ENCODE results near the gene PANK2. TPM values are rescaled to one million over a fixed set of nuclear protein-coding genes. Genes with fewer than 3 reads are reported as not detected.

Gene PANK2
- total and polyA plus RNA-seq, 2 of the 8 experiments (the other 6 are each of a cell fraction or from before 2014, with no cell fraction given): 17.1 to 57.5 TPM

DNA sequence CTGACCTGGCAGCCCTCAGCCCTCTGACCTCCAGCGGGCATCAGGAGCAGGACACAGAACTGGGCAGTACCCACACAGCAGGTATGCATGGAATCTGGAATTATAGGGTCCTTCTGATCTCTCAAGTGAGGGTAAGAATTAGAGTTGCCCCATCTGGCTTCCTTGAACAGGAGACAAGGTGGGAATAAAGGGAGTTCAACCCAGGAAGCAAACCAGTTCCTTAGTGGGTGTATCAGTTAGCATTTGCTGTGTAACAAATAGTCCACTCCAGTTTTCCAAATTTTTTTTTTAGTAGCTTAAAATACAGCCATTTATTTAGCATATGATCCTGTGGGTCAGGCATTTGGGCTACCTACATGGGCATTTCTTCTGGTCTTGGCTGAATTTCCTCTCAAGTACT lies 26.9 kb upstream of the PANK2 start:
- H3K14ac ChIP-seq (ENCODE audit: insufficient read length): no peak overlapping the region
- H4K8ac ChIP-seq (ENCODE audit: extremely low read depth, insufficient read depth, low read length): no peak overlapping the region
- H3K56ac ChIP-seq (replicated peaks; ENCODE audit: insufficient read length, low read depth, low read length): no peak overlapping the region
- H2AFZ ChIP-seq (ENCODE audit: low read length): no peak overlapping the region
- no peak overlapping the region for H3K27ac ChIP-seq (ENCODE audit: low read depth, low read length)
- H4K5ac ChIP-seq (ENCODE audit: insufficient read length, low read depth, low read length): no peak overlapping the region
- no peak overlapping the region for H3K4me2 ChIP-seq (ENCODE audit: insufficient read depth in 1 of 2, low read depth in 2 of 2, low read length in 2 of 2)
- peaks cover 0 to 9% of the 10 kb centered on the region in 2 experiments for H4K20me1 ChIP-seq (replicated peaks in 1 of 2; ENCODE audit: control insufficient read depth in 1 of 2, insufficient read depth in 2 of 2, low read length in 2 of 2)
- no peak overlapping the region for H2BK120ac ChIP-seq (replicated peaks; ENCODE audit: low read depth, low read length)
- H3K23me2 ChIP-seq (ENCODE audit: low read depth, low read length): no peaks in the 10 kb centered on the region
- H3K18ac ChIP-seq (ENCODE audit: extremely low read depth, low read length): no peak overlapping the region
- no peaks in the 10 kb centered on the region for H3K27me3 ChIP-seq (replicated peaks in 1 of 4; ENCODE audit: control insufficient read depth in 3 of 4, extremely low read depth in 1 of 4, insufficient read depth in 3 of 4, low read length in 3 of 4)
- H4K91ac ChIP-seq (replicated peaks; ENCODE audit: insufficient read length, low read length): no peak overlapping the region
- peaks cover 11 to 46% (median 37%) of the 10 kb centered on the region in 4 experiments; a peak in 7 of 8 replicates for H3K36me3 ChIP-seq (ENCODE audit: control insufficient read depth in 2 of 4, insufficient read depth in 4 of 4, low read length in 3 of 4)
- no peak overlapping the region for H3K9ac ChIP-seq (replicated peaks in 1 of 4; ENCODE audit: extremely low read depth in 1 of 4, low read depth in 3 of 4, low read length in 3 of 4)
- H3K4me3 ChIP-seq (ENCODE audit: extremely low read depth in 1 of 4, insufficient read depth in 2 of 4, low read depth in 3 of 4, low read length in 4 of 4): no peak overlapping the region
- H3K79me1 ChIP-seq (ENCODE audit: low read depth, low read length): no peaks in the 10 kb centered on the region
- 95% methylated on average over 1 of the region's 1 CpG; no CpG with 5 or more reads in 1 of the 2 experiments for WGBS, 2 experiments (ENCODE audit: extremely low coverage in 1 of 2, insufficient coverage in 1 of 2, insufficient read length in 1 of 2, insufficient replicate concordance in 2 of 2, low coverage in 1 of 2, low lambda C conversion rate in 2 of 2, missing lambda C conversion rate in 1 of 2)
- DNase-seq (ENCODE audit: low read depth in 1 of 2, low spot score in 2 of 2): no peak
- H3K4ac ChIP-seq (replicated peaks; ENCODE audit: insufficient read length, low read depth, low read length): no peak overlapping the region
- no peaks in the 10 kb centered on the region; a peak in 1 of 4 replicates for H3K9me3 ChIP-seq (ENCODE audit: insufficient read depth in 2 of 2, low read depth in 1 of 2, low read length in 1 of 2)
- no peak overlapping the region for H2BK5ac ChIP-seq (ENCODE audit: low read depth, low read length)
- POLR2A ChIA-PET (ENCODE audit: partially characterized antibody): no interaction called here
- no peak overlapping the region for H3K23ac ChIP-seq (ENCODE audit: insufficient read length)
- no peak overlapping the region for H2BK20ac ChIP-seq (ENCODE audit: low read length)
- CTCF ChIA-PET (ENCODE audit: partially characterized antibody): interaction anchor here (1.2 kb wide), 1 partner anchor 9 kb away, joined by 3 read pairs; no protein-coding TSS in a partner anchor
- no peaks in the 10 kb centered on the region for H3K4me1 ChIP-seq (replicated peaks in 1 of 4; ENCODE audit: control insufficient read depth in 3 of 4, insufficient read depth in 4 of 4, low read length in 3 of 4)
- no peaks in the 10 kb centered on the region for H3K79me2 ChIP-seq (ENCODE audit: control insufficient read depth in 1 of 2, insufficient read depth in 2 of 2, low read length in 2 of 2)
- FAIRE-seq: no peak
- H2BK12ac ChIP-seq (ENCODE audit: low read depth, low read length): no peak overlapping the region
- H2AK5ac ChIP-seq (ENCODE audit: low read depth, low read length): no peak overlapping the region
- H2BK15ac ChIP-seq (ENCODE audit: low read length): no peak overlapping the region
